T47D (cell line): ENCODE measurements around the gene ARHGEF1.

Source experiments
- DNase-seq, 2 experiments: peaks; one replicate each; pipeline versions ENCODE4 v3.0.0 to v3.0.0-alpha.2; 2011 to 2012; ENCODE audit warnings: low read depth in 1 of 2, low spot score in 1 of 2
- JUND ChIP-seq: IDR thresholded peaks from 2 replicates; pipeline ENCODE4 v1.6.1; 2012; ENCODE audit warnings: low read depth
- in situ Hi-C: cut with HindIII; loops from 2 replicates; pipeline ENCODE4 v1.10.0; 2016; ENCODE audit warnings: low sequenced_read_pairs, low pct_unique_long_range_greater_than_20kb

Gene ARHGEF1

GRCh38 chr19:41882568-41883462 lies at the start of gene ARHGEF1:
TSS of gene ARHGEF1 (plus strand) at chr19:41883184. CDS start at chr19:41888083, 4,899 bp downstream.
- in situ Hi-C loops: no loop called here
- no peak for TF ChIP-seq JUND
- DNase-seq: peak in 1 of 2 experiments; percentile 55

GRCh38 chr19:41837981-41838708 lies 44.8 kb upstream of the ARHGEF1 start:
- in situ Hi-C loops: no loop called here
- no peak for TF ChIP-seq JUND
- no peak for DNase-seq

GRCh38 chr19:41839211-41839610 lies 43.8 kb upstream of the ARHGEF1 start:
- TF ChIP-seq JUND: no peak
- in situ Hi-C loops: no loop called here
- DNase-seq: no peak

GRCh38 chr19:41843371-41843770 lies 39.6 kb upstream of the ARHGEF1 start:
- in situ Hi-C loops: no loop called here
- no peak for DNase-seq
- TF ChIP-seq JUND: no peak

GRCh38 chr19:41844601-41845000 lies 38.4 kb upstream of the ARHGEF1 start, which contains the start of gene LYPD4:
TSS of gene LYPD4 (minus strand) at chr19:41844683. CDS start at chr19:41839285, 5,398 bp downstream.
- peak in 1 of 2 experiments; percentile 54 for DNase-seq
- in situ Hi-C loops: no loop called here
- TF ChIP-seq JUND: no peak

- no peak for TF ChIP-seq JUND
- in situ Hi-C loops: no loop called here
- no peak for DNase-seq
Observed at GRCh38 chr19:41845001-41845050, 38.2 kb upstream of the ARHGEF1 start, which contains the start of gene DMRTC2. TSS of gene DMRTC2 (plus strand) at chr19:41845042. CDS start at chr19:41847429, 2,387 bp downstream.

GRCh38 chr19:41845051-41845590 lies 37.9 kb upstream of the ARHGEF1 start:
- in situ Hi-C loops: no loop called here
- peak; percentile 41 to 87 for DNase-seq
- no peak for TF ChIP-seq JUND

GRCh38 chr19:41847351-41848105 lies 35.5 kb upstream of the ARHGEF1 start:
- DNase-seq: no peak
- in situ Hi-C loops: no loop called here
- TF ChIP-seq JUND: no peak

- TF ChIP-seq JUND: no peak
- in situ Hi-C loops: no loop called here
Observed at GRCh38 chr19:41848666-41849065, 34.3 kb upstream of the ARHGEF1 start.

GRCh38 chr19:41849067-41849466 lies 33.9 kb upstream of the ARHGEF1 start:
- no peak for DNase-seq
- in situ Hi-C loops: no loop called here
- no peak for TF ChIP-seq JUND

More at GRCh38 chr19:41848666-41849065, 34.3 kb upstream of the ARHGEF1 start:
- no peak for DNase-seq

GRCh38 chr19:41850381-41850780 lies 32.6 kb upstream of the ARHGEF1 start:
- no peak for DNase-seq
- TF ChIP-seq JUND: no peak
- in situ Hi-C loops: no loop called here

GRCh38 chr19:41851456-41851855 lies 31.5 kb upstream of the ARHGEF1 start:
- in situ Hi-C loops: no loop called here

More at GRCh38 chr19:41851456-41851855, 31.5 kb upstream of the ARHGEF1 start:
- TF ChIP-seq JUND: no peak
- no peak for DNase-seq
